Activated naive CD8-positive, alpha-beta T cell treated with anti-CD3 and anti-CD28 coated beads, Interleukin-2, amount 50 U/mL, for 24 hours (primary cell): ENCODE measurements around the gene CEP95.

Experiments used
- ATAC-seq: fragments of 150-1000 bp; cut with Tn5 transposase; one replicate; pipeline ENCODE4 v1.10.0; 2021
- DNase-seq: peaks from one replicate; pipeline ENCODE4 v3.0.0; 2021
- H3K27ac Mint-ChIP-seq: one replicate; pipeline ENCODE4 v1.8.0; 2021; ENCODE audit warnings: mild to moderate bottlenecking, mixed read lengths
- H3K27me3 Mint-ChIP-seq: one replicate; pipeline ENCODE4 v1.8.0; 2021; ENCODE audit warnings: mixed read lengths
- H3K36me3 Mint-ChIP-seq: one replicate; pipeline ENCODE4 v1.8.0; 2021; ENCODE audit warnings: low read depth, mixed read lengths
- H3K4me1 Mint-ChIP-seq: one replicate; pipeline ENCODE4 v1.8.0; 2021; ENCODE audit warnings: mixed read lengths
- H3K4me3 Mint-ChIP-seq: one replicate; pipeline ENCODE4 v1.8.0; 2021; ENCODE audit warnings: mild to moderate bottlenecking, moderate library complexity, mixed read lengths
- H3K9me3 Mint-ChIP-seq: one replicate; pipeline ENCODE4 v1.8.0; 2021; ENCODE audit warnings: mixed read lengths

The CEP95 gene

GRCh38 chr17:64519601-64520000 lies 12.8 kb downstream of the CEP95 start:
- Mint-ChIP-seq H3K36me3 (peaks cover 25% of the 10 kb centered on the region), H3K27me3 (no peaks in the 10 kb centered on the region), H3K4me1 (peaks cover 10% of the 10 kb centered on the region), H3K4me3 (no peak overlapping the region), H3K9me3 (no peaks in the 10 kb centered on the region), H3K27ac (no peak overlapping the region)
- ATAC-seq (no peak), DNase-seq (no peak)

- ATAC-seq: no peak
Measured at GRCh38 chr17:64520359-64520758, 13.6 kb downstream of the CEP95 start.

GRCh38 chr17:64527914-64528313 lies 21.1 kb downstream of the CEP95 start:
- DNase-seq: no peak
- H3K27ac Mint-ChIP-seq: no peak overlapping the region
- H3K9me3 Mint-ChIP-seq: no peaks in the 10 kb centered on the region
- H3K36me3 Mint-ChIP-seq: peaks cover 50% of the 10 kb centered on the region
- no peak for ATAC-seq
- no peaks in the 10 kb centered on the region for H3K27me3 Mint-ChIP-seq
- H3K4me1 Mint-ChIP-seq: no peaks in the 10 kb centered on the region
- H3K4me3 Mint-ChIP-seq: no peak overlapping the region

More at GRCh38 chr17:64520359-64520758, 13.6 kb downstream of the CEP95 start:
- Mint-ChIP-seq H3K27ac (no peak overlapping the region), H3K36me3 (peaks cover 26% of the 10 kb centered on the region), H3K4me1 (peaks cover 6% of the 10 kb centered on the region), H3K9me3 (no peaks in the 10 kb centered on the region), H3K27me3 (no peaks in the 10 kb centered on the region), H3K4me3 (no peak overlapping the region)
- DNase-seq: no peak

- Mint-ChIP-seq H3K4me3 (no peak overlapping the region), H3K27ac (no peak overlapping the region), H3K27me3 (no peaks in the 10 kb centered on the region), H3K4me1 (no peaks in the 10 kb centered on the region), H3K36me3 (peaks cover 53% of the 10 kb centered on the region), H3K9me3 (no peaks in the 10 kb centered on the region)
- DNase-seq: no peak
- ATAC-seq: no peak
Measured at GRCh38 chr17:64529221-64529620, 22.4 kb downstream of the CEP95 start.

GRCh38 chr17:64531955-64532371 lies 25.2 kb downstream of the CEP95 start:
- peaks cover 3% of the 10 kb centered on the region for H3K4me1 Mint-ChIP-seq
- H3K36me3 Mint-ChIP-seq: peaks cover 51% of the 10 kb centered on the region
- H3K27ac Mint-ChIP-seq: no peak overlapping the region
- DNase-seq (no peak), ATAC-seq (no peak)
- no peaks in the 10 kb centered on the region for H3K27me3 Mint-ChIP-seq
- H3K4me3 Mint-ChIP-seq: no peak overlapping the region
- no peaks in the 10 kb centered on the region for H3K9me3 Mint-ChIP-seq

GRCh38 chr17:64532409-64532808 lies 25.6 kb downstream of the CEP95 start:
- H3K36me3 Mint-ChIP-seq: peaks cover 53% of the 10 kb centered on the region
- no peaks in the 10 kb centered on the region for H3K27me3 Mint-ChIP-seq
- no peak for ATAC-seq
- H3K27ac Mint-ChIP-seq: no peak overlapping the region
- H3K9me3 Mint-ChIP-seq: no peaks in the 10 kb centered on the region
- no peak for DNase-seq
- H3K4me1 Mint-ChIP-seq: peaks cover 3% of the 10 kb centered on the region
- H3K4me3 Mint-ChIP-seq: no peak overlapping the region

GRCh38 chr17:64533784-64534183 lies 27.0 kb downstream of the CEP95 start:
- Mint-ChIP-seq H3K4me1 (peaks cover 3% of the 10 kb centered on the region), H3K4me3 (no peak overlapping the region), H3K27ac (peak overlapping the region; percentile 47), H3K27me3 (no peaks in the 10 kb centered on the region), H3K9me3 (no peaks in the 10 kb centered on the region), H3K36me3 (peaks cover 54% of the 10 kb centered on the region)
- DNase-seq: no peak
- no peak for ATAC-seq

- Mint-ChIP-seq H3K27ac (peak overlapping the region; percentile 47), H3K36me3 (peaks cover 53% of the 10 kb centered on the region)
- peak; percentile 27 for ATAC-seq
Measured at GRCh38 chr17:64534187-64534586, 27.4 kb downstream of the CEP95 start.

GRCh38 chr17:64535357-64535756 lies 28.6 kb downstream of the CEP95 start:
- Mint-ChIP-seq H3K4me3 (no peak overlapping the region), H3K27me3 (no peaks in the 10 kb centered on the region), H3K4me1 (peaks cover 3% of the 10 kb centered on the region), H3K36me3 (peaks cover 47% of the 10 kb centered on the region), H3K27ac (no peak overlapping the region), H3K9me3 (no peaks in the 10 kb centered on the region)
- DNase-seq (no peak), ATAC-seq (no peak)

More at GRCh38 chr17:64534187-64534586, 27.4 kb downstream of the CEP95 start:
- H3K9me3 Mint-ChIP-seq: no peaks in the 10 kb centered on the region
- DNase-seq: no peak
- H3K4me1 Mint-ChIP-seq: peaks cover 3% of the 10 kb centered on the region
- H3K4me3 Mint-ChIP-seq: no peak overlapping the region
- no peaks in the 10 kb centered on the region for H3K27me3 Mint-ChIP-seq

GRCh38 chr17:64536913-64537312 lies 30.1 kb downstream of the CEP95 start:
- DNase-seq: no peak
- Mint-ChIP-seq H3K36me3 (peaks cover 42% of the 10 kb centered on the region), H3K9me3 (no peaks in the 10 kb centered on the region), H3K4me3 (no peak overlapping the region), H3K4me1 (peaks cover 3% of the 10 kb centered on the region), H3K27me3 (no peaks in the 10 kb centered on the region), H3K27ac (peak overlapping the region; percentile 0)
- ATAC-seq: no peak

- H3K27ac Mint-ChIP-seq: peak overlapping the region; percentile 0
- H3K27me3 Mint-ChIP-seq: no peaks in the 10 kb centered on the region
- H3K4me1 Mint-ChIP-seq: peaks cover 3% of the 10 kb centered on the region
- H3K4me3 Mint-ChIP-seq: no peak overlapping the region
- no peaks in the 10 kb centered on the region for H3K9me3 Mint-ChIP-seq
- DNase-seq (no peak), ATAC-seq (no peak)
- H3K36me3 Mint-ChIP-seq: peaks cover 38% of the 10 kb centered on the region
Measured at GRCh38 chr17:64537488-64537887, 30.7 kb downstream of the CEP95 start.

GRCh38 chr17:64538508-64539130 lies 31.8 kb downstream of the CEP95 start:
- ATAC-seq (no peak), DNase-seq (no peak)
- H3K4me3 Mint-ChIP-seq: no peak overlapping the region
- no peaks in the 10 kb centered on the region for H3K9me3 Mint-ChIP-seq
- H3K4me1 Mint-ChIP-seq: peaks cover 3% of the 10 kb centered on the region
- H3K27me3 Mint-ChIP-seq: no peaks in the 10 kb centered on the region
- peaks cover 33% of the 10 kb centered on the region for H3K36me3 Mint-ChIP-seq
- peak overlapping the region; percentile 15 for H3K27ac Mint-ChIP-seq

- Mint-ChIP-seq H3K27ac (no peak overlapping the region), H3K27me3 (no peaks in the 10 kb centered on the region), H3K9me3 (no peaks in the 10 kb centered on the region), H3K36me3 (peaks cover 20% of the 10 kb centered on the region), H3K4me3 (no peak overlapping the region), H3K4me1 (peaks cover 2% of the 10 kb centered on the region)
- ATAC-seq (no peak), DNase-seq (no peak)
Measured at GRCh38 chr17:64540118-64540776, 33.5 kb downstream of the CEP95 start.

GRCh38 chr17:64544742-64545141 lies 38.0 kb downstream of the CEP95 start:
- no peaks in the 10 kb centered on the region for H3K4me1 Mint-ChIP-seq
- peaks cover 4% of the 10 kb centered on the region for H3K36me3 Mint-ChIP-seq
- no peaks in the 10 kb centered on the region for H3K27me3 Mint-ChIP-seq
- H3K4me3 Mint-ChIP-seq: no peak overlapping the region
- DNase-seq (no peak), ATAC-seq (no peak)
- no peaks in the 10 kb centered on the region for H3K9me3 Mint-ChIP-seq
- H3K27ac Mint-ChIP-seq: no peak overlapping the region

- Mint-ChIP-seq H3K36me3 (peaks cover 2% of the 10 kb centered on the region), H3K27me3 (no peaks in the 10 kb centered on the region), H3K4me3 (no peak overlapping the region), H3K4me1 (no peaks in the 10 kb centered on the region), H3K27ac (no peak overlapping the region), H3K9me3 (no peaks in the 10 kb centered on the region)
- no peak for ATAC-seq
- DNase-seq: no peak
Measured at GRCh38 chr17:64546716-64547115, 39.9 kb downstream of the CEP95 start.
